Right ventricle myocardium inferior (tissue), 1 donor: Measurements from ENCODE around the gene TNFRSF6B. TPM values are rescaled to one million over a fixed set of nuclear protein-coding genes. Genes with fewer than 3 reads are reported as not detected.
"Not testable (repeated sequence)": the region's sequence is repeated elsewhere in the genome, so short reads cannot be mapped to it uniquely, and the experiment has no call there.

Source experiments
- ATAC-seq: fragments of 200-7000 bp; cut with Tn5 transposase; one replicate; pipeline ENCODE4 v1.9.1; 2020; ENCODE audit warnings: mild to moderate bottlenecking, moderate library complexity
- DNase-seq: peaks from one replicate; pipeline ENCODE4 v3.0.0; 2021; ENCODE audit errors: missing footprints
- intact Hi-C: fragments of 100-400 bp; cut with DNase I; formaldehyde crosslinking; loops from one replicate; pipeline ENCODE4 v1.11.0; 2022
- long read RNA-seq: library from polyadenylated mRNA; unstranded; transcript quantifications from one replicate; pipeline ENCODE4 v2.0.0, GENCODE V29; 2021
- total RNA-seq: library from RNA; stranded (reverse); fragmentation: NEBNext Ultra II Directional; extraction: Animal tissue kit (Norgen Biotek cat#: 25700); gene quantifications from one replicate; pipeline ENCODE4 v1.2.1, GENCODE V29; 2021
- donor health status: DM: no; HTN: yes; CAD: no; lungs with severe emphysema.

TNFRSF6B gene, protein sequence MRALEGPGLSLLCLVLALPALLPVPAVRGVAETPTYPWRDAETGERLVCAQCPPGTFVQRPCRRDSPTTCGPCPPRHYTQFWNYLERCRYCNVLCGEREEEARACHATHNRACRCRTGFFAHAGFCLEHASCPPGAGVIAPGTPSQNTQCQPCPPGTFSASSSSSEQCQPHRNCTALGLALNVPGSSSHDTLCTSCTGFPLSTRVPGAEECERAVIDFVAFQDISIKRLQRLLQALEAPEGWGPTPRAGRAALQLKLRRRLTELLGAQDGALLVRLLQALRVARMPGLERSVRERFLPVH
- total RNA-seq, result 1.0 TPM
- long read RNA-seq, result 0 reads

DNA sequence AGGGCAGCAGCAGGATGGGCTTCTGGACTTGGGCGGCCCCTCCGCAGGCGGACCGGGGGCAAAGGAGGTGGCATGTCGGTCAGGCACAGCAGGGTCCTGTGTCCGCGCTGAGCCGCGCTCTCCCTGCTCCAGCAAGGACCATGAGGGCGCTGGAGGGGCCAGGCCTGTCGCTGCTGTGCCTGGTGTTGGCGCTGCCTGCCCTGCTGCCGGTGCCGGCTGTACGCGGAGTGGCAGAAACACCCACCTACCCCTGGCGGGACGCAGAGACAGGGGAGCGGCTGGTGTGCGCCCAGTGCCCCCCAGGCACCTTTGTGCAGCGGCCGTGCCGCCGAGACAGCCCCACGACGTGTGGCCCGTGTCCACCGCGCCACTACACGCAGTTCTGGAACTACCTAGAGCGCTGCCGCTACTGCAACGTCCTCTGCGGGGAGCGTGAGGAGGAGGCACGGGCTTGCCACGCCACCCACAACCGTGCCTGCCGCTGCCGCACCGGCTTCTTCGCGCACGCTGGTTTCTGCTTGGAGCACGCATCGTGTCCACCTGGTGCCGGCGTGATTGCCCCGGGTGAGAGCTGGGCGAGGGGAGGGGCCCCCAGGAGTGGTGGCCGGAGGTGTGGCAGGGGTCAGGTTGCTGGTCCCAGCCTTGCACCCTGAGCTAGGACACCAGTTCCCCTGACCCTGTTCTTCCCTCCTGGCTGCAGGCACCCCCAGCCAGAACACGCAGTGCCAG is at the start of gene TNFRSF6B:
Gene TNFRSF6B, plus strand, starts transcription at position 25 of the 729 bp plus-strand sequence. Its CDS starts 116 bp downstream, at position 141.
- ATAC-seq, result peak; percentile 12
- intact Hi-C loops, result no loop called here
- peak; percentile 53 for DNase-seq

DNA sequence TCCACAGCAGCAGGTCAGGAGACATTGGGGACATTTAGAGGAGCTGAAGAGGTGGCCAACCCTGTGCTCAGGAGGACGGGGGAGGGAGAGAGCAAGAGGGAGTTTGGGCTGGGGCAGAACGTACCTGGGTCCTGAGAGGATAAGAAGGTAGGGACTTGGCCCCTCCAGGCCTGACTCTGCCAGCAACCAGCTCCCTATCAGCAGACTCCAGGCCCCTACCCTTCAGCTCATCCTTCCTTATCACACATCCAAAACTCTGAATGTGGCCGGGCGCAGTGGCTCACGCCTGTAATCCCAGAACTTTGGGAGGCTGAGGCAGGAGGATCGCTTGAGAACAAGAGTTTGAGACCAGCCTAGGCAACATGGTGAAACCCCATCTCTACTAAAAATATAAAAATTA is 48.3 kb upstream of the TNFRSF6B start:
- ATAC-seq (no peak), DNase-seq (no peak)
- intact Hi-C loops, result no loop called here

DNA sequence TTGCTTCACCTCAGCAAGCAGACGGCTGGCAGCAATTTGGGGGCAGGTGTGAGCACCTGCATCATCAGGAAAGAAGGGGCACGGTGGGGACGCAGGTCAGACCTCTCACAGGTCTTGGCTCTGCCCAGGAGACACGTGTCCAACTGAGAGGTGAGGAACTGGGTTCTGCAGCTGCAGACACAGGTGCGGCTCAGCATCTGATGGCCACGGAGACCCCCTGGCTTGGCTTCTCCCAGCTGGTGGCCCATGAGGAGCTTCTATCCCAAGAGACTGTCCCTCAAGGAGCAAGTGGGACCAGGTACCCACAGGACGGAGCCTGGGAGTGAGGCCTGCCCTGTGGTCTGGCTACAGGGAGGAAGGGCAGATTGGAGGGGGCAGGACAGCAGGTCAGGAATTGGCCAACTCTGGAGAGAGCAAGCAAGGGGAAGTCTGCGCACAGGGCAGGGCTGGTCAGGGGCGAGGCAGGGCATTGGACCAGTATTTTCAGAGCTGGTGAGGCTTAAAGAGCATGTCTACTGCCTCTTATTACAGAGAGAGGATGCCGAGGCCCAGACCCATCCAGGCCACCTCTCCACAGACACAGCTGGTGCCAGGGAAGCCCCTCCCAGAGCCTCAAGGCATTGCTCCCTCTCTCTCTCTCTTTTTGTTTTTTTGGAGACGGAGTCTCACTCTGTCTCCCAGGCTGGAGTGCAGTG is 47.4 kb upstream of the TNFRSF6B start:
- ATAC-seq, result no peak
- DNase-seq, result no peak
- intact Hi-C loops, result no loop called here

DNA sequence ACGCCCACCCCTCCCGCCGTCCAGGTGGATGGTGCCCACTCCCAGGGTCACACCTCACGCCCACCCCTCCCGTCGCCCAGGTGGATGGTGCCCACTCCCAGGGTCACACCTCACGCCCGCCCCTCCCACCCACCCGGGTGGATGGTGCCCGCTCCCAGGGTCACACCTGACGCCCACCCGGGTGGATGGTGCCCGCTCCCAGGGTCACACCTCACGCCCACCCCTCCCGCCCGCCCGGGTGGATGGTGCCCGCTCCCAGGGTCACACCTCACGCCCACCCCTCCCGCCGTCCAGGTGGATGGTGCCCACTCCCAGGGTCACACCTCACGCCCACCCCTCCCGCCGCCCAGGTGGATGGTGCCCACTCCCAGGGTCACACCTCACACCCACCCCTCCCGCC is 46.0 kb upstream of the TNFRSF6B start:
- intact Hi-C loops, ATAC-seq, DNase-seq: not testable (repeated sequence)

DNA sequence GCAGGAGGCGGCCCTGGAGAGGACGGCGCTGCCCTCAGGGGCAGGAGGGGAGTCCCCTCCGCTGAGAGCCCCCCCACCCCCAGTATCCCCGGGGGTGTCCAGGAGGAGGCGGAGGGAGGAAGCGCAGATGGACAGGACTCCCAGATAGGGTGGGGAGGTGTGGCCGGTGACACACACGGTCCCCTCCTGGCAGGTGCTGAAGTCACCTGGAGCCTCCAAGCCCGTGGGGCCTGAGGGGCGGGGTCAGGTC is 44.6 kb upstream of the TNFRSF6B start:
- no peak for ATAC-seq
- intact Hi-C loops, result no loop called here
- no peak for DNase-seq

DNA sequence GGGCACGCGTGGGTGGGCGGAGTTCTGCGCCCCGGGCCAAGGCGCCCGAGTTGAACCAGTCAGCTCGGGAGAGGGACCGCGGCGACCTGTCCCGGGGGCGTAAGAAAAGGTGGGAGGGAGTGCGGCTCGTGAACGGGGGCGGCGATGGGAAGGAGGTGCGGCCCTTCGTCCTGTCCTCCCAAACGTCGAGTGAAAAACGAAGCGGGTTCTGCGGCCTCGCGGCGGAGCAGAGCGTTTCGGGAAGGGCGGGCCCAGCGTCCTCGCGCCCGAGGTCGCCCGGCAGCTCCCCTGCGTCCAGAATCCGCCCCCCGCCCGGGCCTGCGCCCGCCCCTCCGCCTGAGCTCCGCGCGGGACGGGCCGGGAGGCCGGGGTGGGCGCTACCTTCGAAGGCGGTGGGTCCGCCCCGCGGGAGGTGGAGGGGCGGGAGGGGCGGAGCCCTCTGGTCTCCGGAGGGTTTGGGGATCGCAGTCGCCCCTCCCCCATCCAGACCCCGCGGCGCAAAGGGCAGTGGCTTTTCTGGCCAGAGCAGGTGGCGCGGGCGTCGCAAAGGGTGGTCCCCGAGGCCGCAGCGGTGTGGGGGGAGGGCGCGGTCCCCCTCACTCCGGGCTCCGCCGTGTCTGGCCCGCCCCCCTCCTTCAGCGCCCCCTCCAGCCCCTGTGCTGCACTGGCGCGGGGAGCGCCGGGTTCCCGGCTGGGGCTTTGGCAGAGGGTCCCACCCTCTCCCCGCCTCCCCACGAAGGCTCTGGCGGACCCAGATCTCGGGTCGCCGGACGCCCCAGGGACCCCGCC is 44.1 kb upstream of the TNFRSF6B start:
- DNase-seq (no peak), ATAC-seq (peak; percentile 14)
- intact Hi-C loops, result no loop called here

DNA sequence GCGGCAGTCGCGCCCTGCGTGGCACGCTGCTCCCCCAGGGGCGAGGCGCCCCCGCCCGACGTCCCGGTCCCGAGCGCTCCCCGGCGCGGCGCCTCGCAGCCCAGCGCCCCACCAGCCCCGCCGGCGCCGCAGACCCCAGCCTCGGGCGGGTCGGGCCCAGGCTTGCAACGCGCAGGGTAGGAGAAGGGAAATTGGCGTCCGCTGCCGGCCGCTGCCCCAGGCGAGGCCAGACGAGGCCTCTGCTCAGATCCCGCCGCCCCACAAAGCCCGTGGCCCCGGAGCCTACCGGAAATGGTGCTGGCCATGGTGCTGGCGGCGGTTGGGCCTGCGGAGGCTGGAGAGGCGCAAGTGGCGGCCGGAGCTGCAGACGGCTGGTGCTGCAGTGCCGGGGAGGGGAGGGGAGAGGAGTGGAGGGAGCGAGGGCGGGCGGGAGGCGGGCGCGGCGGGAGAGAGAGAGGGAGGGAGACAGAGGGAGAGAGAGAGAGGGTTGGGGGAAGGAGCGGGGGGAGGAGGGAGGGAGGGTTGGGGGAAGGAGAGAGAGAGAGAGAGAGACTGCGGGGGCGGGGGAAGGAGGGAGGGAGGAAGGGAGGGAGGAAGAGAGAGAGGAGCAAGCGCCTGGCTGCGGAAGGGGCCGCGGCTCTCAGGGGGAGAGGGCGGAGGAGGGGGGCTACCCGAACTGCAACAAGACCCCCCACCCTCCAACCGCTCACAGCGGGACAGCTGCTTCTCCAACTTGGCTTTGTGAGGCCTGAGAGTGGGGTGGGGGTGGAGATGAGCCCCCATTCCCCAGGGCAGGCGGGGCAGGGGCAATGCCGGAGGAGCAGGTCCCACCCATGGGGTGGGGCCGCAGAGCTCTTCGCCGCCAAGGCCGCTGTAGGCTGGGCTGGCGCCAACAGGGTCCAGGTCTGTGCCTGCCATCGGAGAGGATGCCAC is 43.1 kb upstream of the TNFRSF6B start, which contains the start of gene STMN3:
Gene STMN3, minus strand, starts transcription at position 384 of the 933 bp plus-strand sequence. Its CDS starts 79 bp downstream, at position 305.
- ATAC-seq (peak; percentile 81), DNase-seq (peak; percentile 91)
- intact Hi-C loops, result no loop called here

DNA sequence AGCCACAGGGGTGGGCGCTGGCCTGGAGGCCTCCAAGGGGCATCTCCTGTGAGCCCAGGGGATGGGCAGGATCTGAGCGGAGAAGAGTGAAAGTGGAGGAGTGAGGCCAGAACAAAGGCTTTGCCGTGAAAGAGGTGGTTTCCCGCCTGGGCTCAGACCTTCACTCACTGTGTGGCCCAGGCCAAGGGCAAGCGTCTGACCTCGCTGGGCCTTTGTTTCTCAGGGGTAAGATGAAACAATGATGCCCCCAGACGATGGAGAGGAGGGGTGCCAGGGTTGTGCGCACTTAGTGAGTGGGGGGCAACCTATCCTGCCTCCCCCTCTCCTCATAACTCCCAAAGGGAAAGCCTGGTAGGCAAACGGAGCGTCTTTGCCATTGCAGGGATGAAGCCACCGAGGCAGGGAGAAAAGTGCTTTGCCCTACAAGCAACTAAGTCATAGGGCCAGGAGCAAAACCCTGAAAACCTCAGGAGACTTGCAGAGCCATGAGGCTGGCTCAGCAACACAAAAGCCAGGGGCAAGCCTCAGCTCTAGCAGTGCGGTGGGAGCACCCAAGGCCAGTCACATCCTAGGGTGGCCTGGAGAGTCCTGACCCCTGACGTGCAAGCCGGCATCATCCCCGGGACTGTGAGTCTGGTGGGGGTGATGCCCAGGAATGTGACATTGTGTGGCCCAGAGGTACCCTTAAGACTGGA is 42.3 kb upstream of the TNFRSF6B start:
- intact Hi-C loops, result no loop called here
- DNase-seq (no peak), ATAC-seq (no peak)

DNA sequence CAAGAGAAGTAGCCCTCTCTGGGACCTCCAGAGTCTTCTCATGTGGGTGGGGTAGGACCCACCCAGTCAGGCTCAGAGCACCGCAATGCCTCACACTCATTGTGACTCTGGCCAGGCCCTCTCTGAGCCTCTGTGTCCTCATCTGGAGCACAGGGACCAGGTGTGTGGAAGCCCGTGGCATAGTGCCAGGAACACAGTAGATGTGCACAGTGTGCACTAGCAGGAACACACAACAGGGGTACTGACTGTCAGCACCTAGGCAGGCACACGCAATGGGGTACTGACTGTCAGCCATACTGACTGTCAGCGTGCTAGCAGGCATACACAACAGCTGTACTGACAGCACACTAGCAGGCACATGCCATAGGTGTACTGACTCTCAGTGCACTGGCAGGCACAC is 41.2 kb upstream of the TNFRSF6B start:
- intact Hi-C loops, result no loop called here
- DNase-seq (no peak), ATAC-seq (no peak)

DNA sequence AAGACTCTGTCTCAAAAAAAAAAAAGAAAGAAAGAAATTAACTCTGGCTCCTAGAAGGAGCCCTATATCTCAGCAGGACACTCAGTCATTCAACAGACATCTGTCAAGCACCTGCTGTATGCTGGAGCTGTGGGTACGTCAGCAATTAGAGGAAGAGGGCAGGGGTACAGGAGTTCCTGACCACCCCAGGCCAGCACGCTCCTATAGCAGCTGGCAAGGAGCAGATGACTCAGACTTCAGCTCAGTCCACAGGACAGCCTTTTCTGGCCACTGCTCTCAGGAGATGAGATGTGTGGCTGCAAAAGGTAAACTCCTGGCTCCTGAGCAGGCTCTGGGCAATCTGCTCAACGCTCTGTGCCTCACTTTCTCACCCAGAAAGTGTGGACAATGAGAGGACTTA is 40.0 kb upstream of the TNFRSF6B start:
- ATAC-seq (no peak), DNase-seq (no peak)
- intact Hi-C loops, result no loop called here

DNA sequence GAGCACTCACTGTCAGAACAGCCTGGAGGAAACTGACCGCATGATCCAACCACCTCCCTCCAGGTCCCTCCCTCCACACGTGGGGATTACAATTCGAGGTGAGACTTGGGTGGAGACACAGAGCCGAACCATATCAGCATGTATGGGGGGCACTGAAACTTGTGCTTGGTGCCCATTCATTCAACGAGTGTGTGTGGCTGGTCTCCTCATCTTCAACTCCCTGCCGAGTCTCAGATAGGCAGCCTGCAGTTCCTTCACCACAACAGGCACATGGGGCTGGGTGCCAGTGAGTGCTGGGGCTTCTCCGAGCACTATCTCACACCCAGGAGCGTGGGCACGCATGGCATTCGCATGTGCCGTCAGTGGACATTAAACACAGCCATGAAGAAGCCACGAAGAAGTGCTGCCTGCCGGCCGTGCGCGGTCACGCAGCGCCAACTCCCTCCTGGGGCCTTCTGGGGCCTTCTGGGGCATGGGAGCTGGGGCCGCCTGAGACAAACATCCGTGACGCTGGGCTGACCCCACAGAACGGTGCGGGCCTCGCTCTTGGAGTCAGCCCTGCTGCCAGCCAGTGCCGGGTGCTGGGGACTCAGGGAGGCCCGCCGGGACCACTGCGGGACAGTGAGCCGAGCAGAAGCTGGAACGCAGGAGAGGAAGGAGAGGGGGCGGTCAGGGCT is 39.1 kb upstream of the TNFRSF6B start:
- no peak for ATAC-seq

DNA sequence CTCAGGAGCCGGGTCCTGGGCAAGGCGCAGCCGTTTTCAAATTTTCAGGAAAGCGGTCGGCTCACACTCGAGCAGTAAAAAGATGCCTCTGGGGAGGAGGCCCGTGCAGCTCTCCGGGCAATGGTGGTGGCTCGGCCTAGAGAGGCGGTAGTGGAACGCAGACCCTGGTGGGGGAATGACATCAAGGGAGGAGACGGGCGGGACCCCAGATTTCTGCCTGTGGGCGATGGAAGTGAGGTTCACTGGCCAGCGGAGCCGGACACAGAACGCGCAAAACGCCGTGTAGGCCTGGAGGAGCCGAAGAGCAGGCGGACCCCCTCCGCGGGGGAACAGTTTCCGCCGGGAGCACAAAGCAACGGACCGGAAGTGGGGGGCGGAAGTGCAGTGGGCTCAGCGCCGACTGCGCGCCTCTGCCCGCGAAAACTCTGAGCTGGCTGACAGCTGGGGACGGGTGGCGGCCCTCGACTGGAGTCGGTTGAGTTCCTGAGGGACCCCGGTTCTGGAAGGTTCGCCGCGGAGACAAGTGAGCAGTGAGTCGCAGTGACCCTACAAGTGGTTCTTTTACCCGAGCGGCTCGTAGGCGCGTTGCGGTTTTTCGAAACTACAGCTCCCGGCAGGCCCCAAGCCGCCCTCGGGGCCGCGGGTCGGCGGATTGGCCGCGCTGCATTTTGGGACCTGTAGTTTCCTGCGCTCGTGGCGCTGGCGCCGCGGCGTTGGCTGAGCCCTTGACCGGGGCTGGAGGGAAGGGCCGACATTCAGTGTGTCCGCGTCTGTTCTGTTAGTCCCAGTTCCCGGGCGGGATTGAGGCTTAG is 38.3 kb upstream of the TNFRSF6B start, which contains the start of gene RTEL1:
Gene RTEL1, plus strand, starts transcription at position 376 of the 812 bp plus-strand sequence. CDS start 1,091 bp downstream, outside the sequence.
- ATAC-seq (peak; percentile 95), DNase-seq (peak; percentile 97)
- intact Hi-C loops, result loop anchor here (1.0 kb wide), 1 partner anchor 32 kb away; no protein-coding TSS in a partner anchor

More for the DNA sequence above, 39.1 kb upstream of the TNFRSF6B start:
- no peak for DNase-seq
- intact Hi-C loops, result no loop called here

DNA sequence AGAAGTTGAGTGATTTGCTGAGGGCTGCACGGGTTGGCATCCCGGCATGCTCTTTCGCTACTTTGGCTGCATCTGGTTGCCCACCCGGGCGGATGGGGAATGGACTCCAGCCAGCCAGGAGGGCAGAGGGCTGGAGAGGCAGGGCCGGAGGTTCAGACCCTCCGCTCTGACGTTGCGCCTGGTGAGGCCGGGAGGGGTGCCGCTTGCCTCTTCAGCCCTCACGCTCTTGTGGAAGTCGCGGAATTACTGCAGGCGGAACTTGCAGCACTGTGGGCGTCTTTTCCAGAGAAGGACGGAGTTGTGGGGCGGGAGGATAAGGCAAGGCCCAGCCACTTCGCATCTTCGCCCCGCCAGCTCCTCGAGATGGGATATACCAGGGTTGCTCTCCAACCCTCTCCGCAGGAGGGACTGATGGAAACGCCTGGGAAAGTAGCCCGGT is 37.7 kb upstream of the TNFRSF6B start:
- DNase-seq (no peak), ATAC-seq (peak; percentile 27)
- intact Hi-C loops, result loop anchor here (1.0 kb wide), 1 partner anchor 32 kb away; no protein-coding TSS in a partner anchor

DNA sequence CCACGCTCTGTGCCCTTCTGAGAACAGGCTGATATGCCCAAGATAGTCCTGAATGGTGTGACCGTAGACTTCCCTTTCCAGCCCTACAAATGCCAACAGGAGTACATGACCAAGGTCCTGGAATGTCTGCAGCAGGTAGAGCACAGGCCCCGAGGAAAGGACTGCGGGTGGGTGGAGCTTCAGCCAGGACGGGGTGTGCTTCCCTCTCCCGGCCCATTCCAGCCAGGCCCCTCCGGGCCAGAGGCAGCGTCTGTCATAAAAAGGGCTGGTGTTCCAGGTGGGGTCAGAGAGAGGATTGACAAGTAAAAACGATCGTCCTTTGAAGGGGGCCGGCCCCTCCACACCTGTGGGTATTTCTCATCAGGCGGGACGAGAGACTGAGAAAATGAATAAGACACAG is 37.1 kb upstream of the TNFRSF6B start:
- ATAC-seq (no peak), DNase-seq (no peak)
- intact Hi-C loops, result no loop called here

DNA sequence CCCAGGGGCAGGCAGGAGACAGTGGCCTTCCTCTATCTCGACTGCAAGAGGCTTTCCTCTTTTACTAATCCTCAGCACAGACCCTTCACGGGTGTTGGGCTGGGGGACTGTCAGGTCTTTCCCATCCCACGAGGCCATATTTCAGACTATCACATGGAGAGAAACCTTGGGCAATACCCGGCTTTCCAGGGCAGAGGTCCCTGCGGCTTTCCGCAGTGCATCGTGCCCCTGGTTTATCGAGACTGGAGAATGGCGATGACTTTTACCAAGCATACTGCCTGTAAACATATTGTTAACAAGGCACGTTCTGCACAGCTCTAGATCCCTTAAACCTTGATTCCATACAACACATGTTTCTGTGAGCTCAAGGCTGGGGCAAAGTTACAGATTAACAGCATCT is 36.3 kb upstream of the TNFRSF6B start:
- intact Hi-C loops, DNase-seq, ATAC-seq: not testable (repeated sequence)

DNA sequence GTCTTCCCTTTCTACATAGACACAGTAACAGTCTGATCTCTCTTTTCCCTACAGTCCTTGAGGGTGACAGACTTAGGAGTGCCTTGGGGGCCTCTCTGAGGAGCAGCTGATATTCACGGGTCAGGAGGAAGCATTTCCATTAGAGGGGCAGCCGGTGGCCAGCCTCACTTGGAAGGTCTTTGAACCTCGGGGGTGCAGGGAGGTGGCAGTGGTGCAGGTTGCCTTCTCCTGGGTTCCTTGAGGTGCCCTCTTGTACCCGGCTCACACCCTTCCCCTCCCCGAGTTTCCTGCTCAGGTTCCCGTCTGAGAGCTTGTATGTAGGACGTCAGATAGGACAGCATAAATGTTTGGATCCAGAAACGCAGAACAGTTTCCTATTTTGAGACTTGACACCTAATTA is 35.8 kb upstream of the TNFRSF6B start:
- DNase-seq, result no peak
- no peak for ATAC-seq
- intact Hi-C loops, result no loop called here
